Endodermal cell (in vitro differentiated cells): ENCODE measurements around the gene EYS. TPM values are rescaled to one million over a fixed set of nuclear protein-coding genes. Genes with fewer than 3 reads are reported as not detected.

ENCODE experiments used
- DNase-seq: peaks from one replicate; pipeline ENCODE4 v3.0.0-alpha.2; 2017
- H3K27ac ChIP-seq: 2 replicates; pipeline ENCODE4 v1.5.1; 2013; ENCODE audit warnings: mild to moderate bottlenecking, low read depth, low read length, moderate library complexity
- H3K27me3 ChIP-seq: 2 replicates; pipeline ENCODE4 v1.6.1; 2013; ENCODE audit warnings: mild to moderate bottlenecking, low read length, moderate library complexity; ENCODE audit not compliant: insufficient read depth, control insufficient read depth, poor library complexity, severe bottlenecking
- H3K36me3 ChIP-seq: 2 replicates; pipeline ENCODE4 v1.7.0; 2013; ENCODE audit warnings: mild to moderate bottlenecking, low read length, moderate library complexity; ENCODE audit not compliant: control insufficient read depth, insufficient read depth
- H3K4me1 ChIP-seq: one replicate; pipeline ENCODE4 v1.7.0; 2013; ENCODE audit warnings: low read length; ENCODE audit not compliant: control insufficient read depth, insufficient read depth
- H3K4me3 ChIP-seq: 2 replicates; pipeline ENCODE4 v1.5.1; 2013; ENCODE audit warnings: mild to moderate bottlenecking, low read length, moderate library complexity
- H3K9ac ChIP-seq: 2 replicates; pipeline ENCODE4 v1.6.1; 2013; ENCODE audit warnings: mild to moderate bottlenecking, low read length, moderate library complexity; ENCODE audit not compliant: poor library complexity, severe bottlenecking; ENCODE audit errors: extremely low read depth
- H3K9me3 ChIP-seq: 2 replicates; pipeline ENCODE4 v1.6.1; 2013; ENCODE audit warnings: mild to moderate bottlenecking, low read length, moderate library complexity; ENCODE audit not compliant: control insufficient read depth
- H3K27ac Mint-ChIP-seq: 2 replicates; pipeline ENCODE4 v1.8.0; 2020; ENCODE audit warnings: mixed read lengths
- H3K27me3 Mint-ChIP-seq: 2 replicates; pipeline ENCODE4 v1.8.0; 2021; ENCODE audit warnings: mild to moderate bottlenecking, mixed read lengths; ENCODE audit not compliant: insufficient read depth
- H3K36me3 Mint-ChIP-seq: 2 replicates; pipeline ENCODE4 v1.8.0; 2020; ENCODE audit warnings: low read depth, mixed read lengths
- H3K4me1 Mint-ChIP-seq: 2 replicates; pipeline ENCODE4 v1.8.0; 2020; ENCODE audit warnings: mixed read lengths
- H3K4me3 Mint-ChIP-seq: 2 replicates; pipeline ENCODE4 v1.8.0; 2020; ENCODE audit warnings: mild to moderate bottlenecking, moderate library complexity, mixed read lengths
- H3K9me3 Mint-ChIP-seq: 2 replicates; pipeline ENCODE4 v1.8.0; 2020; ENCODE audit warnings: mild to moderate bottlenecking, mixed read lengths
- CTCF ChIP-seq: fragments of 200-600 bp; sonication (generic); conservative IDR thresholded peaks from 2 replicates; pipeline ENCODE4 v1.5.0; 2021; ENCODE audit warnings: antibody characterized with exemption, mild to moderate bottlenecking
- WGBS, 2 experiments: methylation state at CpG; one replicate each; pipeline versions ENCODE4 v1.1.5 to v1.1.7; 2013; ENCODE audit warnings: missing lambda C conversion rate in 2 of 2, mixed read lengths in 1 of 2; ENCODE audit not compliant: insufficient coverage in 1 of 2, insufficient read length in 1 of 2; 5-methylcytosine and 5-hydroxymethylcytosine counted together
- total RNA-seq, 2 donors: library from RNA; stranded (reverse); fragmentation: NEBNext Ultra II Directional in 1 of 2; extraction: Animal tissue kit (Norgen Biotek cat#: 25700) in 1 of 2; gene quantifications; 2 replicates in 1 of 2; 3 replicates in 1 of 2; pipeline ENCODE4 v1.2.1, GENCODE V29; 2021

Gene EYS
- total RNA-seq, 2 donors from 2014 or later: 0.31 to 0.70 TPM

- no peak overlapping the region for H3K27ac ChIP-seq
- H3K27me3 ChIP-seq: no peaks in the 10 kb centered on the region
- H3K36me3 ChIP-seq: no peaks in the 10 kb centered on the region
- H3K9ac ChIP-seq: no peak overlapping the region
- H3K36me3 Mint-ChIP-seq: no peaks in the 10 kb centered on the region
- H3K9me3 Mint-ChIP-seq: no peaks in the 10 kb centered on the region
- H3K4me3 Mint-ChIP-seq: no peak overlapping the region
- H3K9me3 ChIP-seq: no peaks in the 10 kb centered on the region
- no peak for TF ChIP-seq CTCF
- no peaks in the 10 kb centered on the region for H3K27me3 Mint-ChIP-seq
- H3K4me3 ChIP-seq: no peak overlapping the region
- no peak overlapping the region for H3K27ac Mint-ChIP-seq
- no peaks in the 10 kb centered on the region for H3K4me1 ChIP-seq
- no peak for DNase-seq
- peaks cover 2% of the 10 kb centered on the region for H3K4me1 Mint-ChIP-seq
Observed at GRCh38 chr6:65045801-65046200, 661.2 kb downstream of the EYS start.

GRCh38 chr6:65014006-65014405 lies 693.0 kb downstream of the EYS start:
- Histone ChIP-seq H3K27me3 (no peaks in the 10 kb centered on the region), H3K36me3 (no peaks in the 10 kb centered on the region), H3K9me3 (peaks cover 28% of the 10 kb centered on the region), H3K4me3 (no peak overlapping the region), H3K27ac (no peak overlapping the region), H3K4me1 (no peaks in the 10 kb centered on the region), H3K9ac (no peak overlapping the region)
- TF ChIP-seq CTCF: no peak
- Mint-ChIP-seq H3K4me3 (no peak overlapping the region), H3K4me1 (no peaks in the 10 kb centered on the region), H3K27me3 (no peaks in the 10 kb centered on the region), H3K27ac (no peak overlapping the region), H3K9me3 (peaks cover 5% of the 10 kb centered on the region), H3K36me3 (peaks cover 9% of the 10 kb centered on the region)
- 81 to 100% methylated on average over 1 of the region's 1 CpG for WGBS, 2 experiments
- DNase-seq: no peak

- Histone ChIP-seq H3K4me3 (no peak overlapping the region), H3K4me1 (no peaks in the 10 kb centered on the region), H3K36me3 (no peaks in the 10 kb centered on the region), H3K27ac (no peak overlapping the region), H3K9me3 (peaks cover 40% of the 10 kb centered on the region), H3K9ac (no peak overlapping the region), H3K27me3 (no peaks in the 10 kb centered on the region)
- H3K4me1 Mint-ChIP-seq: peaks cover 18% of the 10 kb centered on the region
- TF ChIP-seq CTCF: no peak
- no peak overlapping the region for H3K4me3 Mint-ChIP-seq
- WGBS, 2 experiments: 90 to 100% methylated on average over 1 to 2 of the region's 2 CpGs
- H3K27me3 Mint-ChIP-seq: no peaks in the 10 kb centered on the region
- H3K9me3 Mint-ChIP-seq: peaks cover 44% of the 10 kb centered on the region
- H3K36me3 Mint-ChIP-seq: peaks cover 28% of the 10 kb centered on the region
- peak; percentile 64 for DNase-seq
- peak overlapping the region; percentile 73 for H3K27ac Mint-ChIP-seq
Observed at GRCh38 chr6:65006788-65007187, 700.2 kb downstream of the EYS start.
